ENCODE measurements around the gene FRZB.

DNA sequence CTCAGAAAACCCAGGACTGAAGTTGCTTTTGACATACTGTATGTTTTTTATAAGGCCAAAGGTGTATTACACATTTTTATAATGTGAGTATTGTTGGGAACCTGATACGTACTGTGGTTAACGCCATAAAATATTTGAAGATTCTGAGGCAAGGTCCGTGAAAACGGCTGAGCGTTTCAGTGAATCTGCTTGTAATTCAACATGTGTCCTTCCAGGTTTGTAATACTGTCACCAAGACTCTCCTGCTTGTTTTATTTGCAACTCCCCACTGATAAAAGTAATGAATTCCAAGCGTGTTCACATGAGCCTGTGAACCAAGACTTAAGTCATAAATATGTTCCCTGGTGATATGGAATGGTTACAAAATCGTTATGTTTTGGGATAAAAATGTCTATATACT lies 23.9 kb upstream of the FRZB start:
- TF ChIP-seq, protein P1, sequence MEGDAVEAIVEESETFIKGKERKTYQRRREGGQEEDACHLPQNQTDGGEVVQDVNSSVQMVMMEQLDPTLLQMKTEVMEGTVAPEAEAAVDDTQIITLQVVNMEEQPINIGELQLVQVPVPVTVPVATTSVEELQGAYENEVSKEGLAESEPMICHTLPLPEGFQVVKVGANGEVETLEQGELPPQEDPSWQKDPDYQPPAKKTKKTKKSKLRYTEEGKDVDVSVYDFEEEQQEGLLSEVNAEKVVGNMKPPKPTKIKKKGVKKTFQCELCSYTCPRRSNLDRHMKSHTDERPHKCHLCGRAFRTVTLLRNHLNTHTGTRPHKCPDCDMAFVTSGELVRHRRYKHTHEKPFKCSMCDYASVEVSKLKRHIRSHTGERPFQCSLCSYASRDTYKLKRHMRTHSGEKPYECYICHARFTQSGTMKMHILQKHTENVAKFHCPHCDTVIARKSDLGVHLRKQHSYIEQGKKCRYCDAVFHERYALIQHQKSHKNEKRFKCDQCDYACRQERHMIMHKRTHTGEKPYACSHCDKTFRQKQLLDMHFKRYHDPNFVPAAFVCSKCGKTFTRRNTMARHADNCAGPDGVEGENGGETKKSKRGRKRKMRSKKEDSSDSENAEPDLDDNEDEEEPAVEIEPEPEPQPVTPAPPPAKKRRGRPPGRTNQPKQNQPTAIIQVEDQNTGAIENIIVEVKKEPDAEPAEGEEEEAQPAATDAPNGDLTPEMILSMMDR (IDR thresholded peaks at IDR 0.05), result no peak
- TF ChIP-seq EZH2 (IDR thresholded peaks at IDR 0.05), result no peak
- TF ChIP-seq EZH2phosphoT487 (IDR thresholded peaks at IDR 0.05), result no peak
